Measurements from ENCODE around the gene ECT2L.

ECT2L gene

DNA sequence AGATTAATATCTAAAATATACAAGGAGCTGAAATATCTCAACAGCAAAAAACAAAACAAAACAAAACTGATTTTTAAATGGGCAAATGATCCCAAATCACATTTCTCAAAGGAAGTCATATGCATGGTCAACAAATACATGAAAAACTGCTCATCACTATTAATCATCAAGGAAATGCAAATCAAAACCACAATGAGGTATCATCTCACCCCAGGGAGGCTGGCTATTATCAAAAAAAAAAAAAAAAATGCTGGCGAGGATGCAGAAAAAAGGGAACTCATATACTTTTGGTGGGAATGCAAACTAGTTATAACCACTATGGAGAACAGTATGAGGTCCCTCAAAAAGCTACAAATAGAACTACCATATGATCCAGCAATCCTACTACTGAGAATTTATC is 157.6 kb downstream of the ECT2L start:
- Histone ChIP-seq H3K36me3 (ENCODE audit: low read length) (no peaks in the 10 kb centered on the region), H3K4me3 (ENCODE audit: insufficient read depth, low read length, poor library complexity, severe bottlenecking) (no peak overlapping the region), H3K79me2 (ENCODE audit: insufficient read depth, low read length) (peaks cover 11% of the 10 kb centered on the region; the same call in 1 of the 2 replicates), H3K4me2 (ENCODE audit: low read depth, low read length, poor library complexity, severe bottlenecking) (no peak overlapping the region), H3F3A (ENCODE audit: insufficient read depth) (no peaks in the 10 kb centered on the region), H2AFZ (ENCODE audit: low read depth, low read length, severe bottlenecking) (no peak overlapping the region), H3K9me2 (replicated peaks; ENCODE audit: insufficient read depth, low read length) (no peaks in the 10 kb centered on the region), H3K27ac (ENCODE audit: low read depth, low read length) (no peak overlapping the region), H3K9ac (ENCODE audit: low read length) (no peak overlapping the region), H3K9me3 (ENCODE audit: insufficient read depth, low read length) (no peaks in the 10 kb centered on the region), H3K27me3 (ENCODE audit: low read length) (no peaks in the 10 kb centered on the region), H4K20me1 (ENCODE audit: low read depth, low read length) (peaks cover 12% of the 10 kb centered on the region)
- TF ChIP-seq, protein P1, sequence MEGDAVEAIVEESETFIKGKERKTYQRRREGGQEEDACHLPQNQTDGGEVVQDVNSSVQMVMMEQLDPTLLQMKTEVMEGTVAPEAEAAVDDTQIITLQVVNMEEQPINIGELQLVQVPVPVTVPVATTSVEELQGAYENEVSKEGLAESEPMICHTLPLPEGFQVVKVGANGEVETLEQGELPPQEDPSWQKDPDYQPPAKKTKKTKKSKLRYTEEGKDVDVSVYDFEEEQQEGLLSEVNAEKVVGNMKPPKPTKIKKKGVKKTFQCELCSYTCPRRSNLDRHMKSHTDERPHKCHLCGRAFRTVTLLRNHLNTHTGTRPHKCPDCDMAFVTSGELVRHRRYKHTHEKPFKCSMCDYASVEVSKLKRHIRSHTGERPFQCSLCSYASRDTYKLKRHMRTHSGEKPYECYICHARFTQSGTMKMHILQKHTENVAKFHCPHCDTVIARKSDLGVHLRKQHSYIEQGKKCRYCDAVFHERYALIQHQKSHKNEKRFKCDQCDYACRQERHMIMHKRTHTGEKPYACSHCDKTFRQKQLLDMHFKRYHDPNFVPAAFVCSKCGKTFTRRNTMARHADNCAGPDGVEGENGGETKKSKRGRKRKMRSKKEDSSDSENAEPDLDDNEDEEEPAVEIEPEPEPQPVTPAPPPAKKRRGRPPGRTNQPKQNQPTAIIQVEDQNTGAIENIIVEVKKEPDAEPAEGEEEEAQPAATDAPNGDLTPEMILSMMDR (IDR thresholded peaks at IDR 0.05; ENCODE audit: insufficient read depth, low read length, poor library complexity, severe bottlenecking), result no peak
- TF ChIP-seq EZH2phosphoT487 (conservative IDR thresholded peaks at IDR 0.05; ENCODE audit: low read length), result no peak
